K562 (cell line): ENCODE data around the gene PGD. TPM values are rescaled to one million over a fixed set of nuclear protein-coding genes. Genes with fewer than 3 reads are reported as not detected.

Source experiments
- DPF2 ChIP-seq: fragments of 450-650 bp; IDR thresholded peaks from 2 replicates; pipeline ENCODE4 v1.6.1; 2016
- FOXJ2 ChIP-seq: fragments of 200-800 bp; sonication (Bioruptor generic); IDR thresholded peaks from 2 replicates; pipeline ENCODE4 v1.6.1; 2016; ENCODE audit warnings: missing genetic modification characterization, missing compliant biosample characterization
- HCFC1 ChIP-seq: IDR thresholded peaks from 2 replicates; pipeline ENCODE4 v1.6.1; 2012; ENCODE audit warnings: low read depth, low read length, improper control_type of control experiment
- HMG20B ChIP-seq: fragments of 250-450 bp; sonication (Bioruptor Pico); IDR thresholded peaks from 2 replicates; pipeline ENCODE4 v1.5.0; 2021; ENCODE audit warnings: mild to moderate bottlenecking
- IRF2 ChIP-seq: sonication (generic); formaldehyde crosslinking; IDR thresholded peaks from 2 replicates; pipeline ENCODE4 v1.8.1; 2022; ENCODE audit warnings: mild to moderate bottlenecking, missing genetic modification reagents
- KAT7 ChIP-seq: sonication (generic); formaldehyde crosslinking; IDR thresholded peaks from 2 replicates; pipeline ENCODE4 v1.8.0; 2022; ENCODE audit warnings: missing genetic modification reagents, mild to moderate bottlenecking, borderline replicate concordance
- MIER1 ChIP-seq: fragments of 450-650 bp; IDR thresholded peaks from 2 replicates; pipeline ENCODE4 v1.6.1; 2016; ENCODE audit warnings: antibody characterized with exemption, mild to moderate bottlenecking, low read depth
- NFE2 ChIP-seq: IDR thresholded peaks from 2 replicates; pipeline ENCODE4 v1.6.1; 2014; ENCODE audit warnings: antibody characterized with exemption, low read depth
- NFYB ChIP-seq: IDR thresholded peaks from 2 replicates; pipeline ENCODE4 v1.6.1; 2011; ENCODE audit warnings: mild to moderate bottlenecking, moderate library complexity; ENCODE audit not compliant: insufficient read length; ENCODE audit errors: extremely low read depth
- RBM17 ChIP-seq: fragments of 200-400 bp; formaldehyde crosslinking; IDR thresholded peaks from 2 replicates; pipeline ENCODE4 v1.6.1; 2017; ENCODE audit warnings: low read depth, mild to moderate bottlenecking, low read length, borderline replicate concordance
- RNF2 ChIP-seq: sonication (generic); IDR thresholded peaks from 2 replicates; pipeline ENCODE4 v1.6.1; 2016
- SNIP1 ChIP-seq: fragments of 450-650 bp; IDR thresholded peaks from 2 replicates; pipeline ENCODE4 v1.7.1; 2017; ENCODE audit warnings: low read depth, mild to moderate bottlenecking
- SRF ChIP-seq, 2 experiments: fragments of 250-450, 450-650 bp in 1 of 2; sonication (Bioruptor Pico) in 1 of 2; sonication (generic) in 1 of 2; formaldehyde crosslinking; IDR thresholded peaks; 2 replicates each; pipeline versions ENCODE4 v1.5.0 to v1.5.1; 2020 to 2022; ENCODE audit warnings: mild to moderate bottlenecking in 1 of 2, missing genetic modification reagents in 1 of 2
- U2AF1 ChIP-seq: fragments of 200-400 bp; formaldehyde crosslinking; optimal IDR thresholded peaks from 2 replicates; pipeline ENCODE3; 2017; ENCODE audit warnings: mild to moderate bottlenecking, low read depth, low read length, moderate library complexity
- ZKSCAN8 ChIP-seq: fragments of 200-800 bp; sonication (Bioruptor generic); IDR thresholded peaks from 2 replicates; pipeline ENCODE4 v1.6.1; 2016; ENCODE audit warnings: missing genetic modification characterization, missing compliant biosample characterization
- ZNF184 ChIP-seq: sonication (generic); formaldehyde crosslinking; IDR thresholded peaks from 2 replicates; pipeline ENCODE4 v1.5.0; 2020; ENCODE audit warnings: missing genetic modification reagents
- ZNF830 ChIP-seq: fragments of 250-450 bp; sonication (Bioruptor Pico); IDR thresholded peaks from 2 replicates; pipeline ENCODE4 v1.5.0; 2021; ENCODE audit warnings: mild to moderate bottlenecking
- polyA plus RNA-seq, 8 experiments: library from polyadenylated mRNA; depleted of rRNA in 4 of 8; stranded (reverse) in 5 of 8; unstranded in 3 of 8; fragments of >200 nt; fragmentation: Nextera tagmentation in 2 of 8; fragmentation: Illumina TruSeq in 1 of 8; extraction: Ambion mirVana in 2 of 8; extraction: Trizol in 1 of 8; gene quantifications; 2 replicates each; pipeline versions ENCODE4 v1.2.1 to v1.2.3, GENCODE V29; 2011 to 2014; ENCODE audit warnings: inconsistent platforms in 1 of 8, missing spikeins in 1 of 8
- total RNA-seq, 7 experiments: library from RNA; depleted of rRNA in 6 of 7; stranded (reverse); fragments of >200 nt in 6 of 7; fragmentation: Illumina TruSeq in 2 of 7; extraction: Trizol in 2 of 7; gene quantifications; 2 replicates each; pipeline versions ENCODE4 v1.2.1 to v1.2.3, GENCODE V29; 2011 to 2021; ENCODE audit warnings: low replicate concordance in 1 of 7
- TF ChIP-seq, protein P1 (sequence below): fragments of 450-650 bp; IDR thresholded peaks from 2 replicates; pipeline ENCODE4 v1.6.1; 2016; ENCODE audit warnings: low read depth, mild to moderate bottlenecking, moderate library complexity
- TF ChIP-seq, protein P2 (sequence below): fragments of 250-450 bp; sonication (Bioruptor Pico); IDR thresholded peaks from 2 replicates; pipeline ENCODE4 v1.4.0; 2020; ENCODE audit warnings: mild to moderate bottlenecking
- TF ChIP-seq, protein P3 (sequence below): sonication (generic); formaldehyde crosslinking; IDR thresholded peaks from 2 replicates; pipeline ENCODE4 v1.8.0; 2022; ENCODE audit warnings: mild to moderate bottlenecking, missing genetic modification reagents
- TF ChIP-seq, protein P4 (sequence below): fragments of 450-650 bp; formaldehyde crosslinking; IDR thresholded peaks from 2 replicates; pipeline ENCODE4 v1.4.0; 2022; ENCODE audit warnings: missing genetic modification characterization
- TF ChIP-seq, protein P5 (sequence below): sonication (generic); formaldehyde crosslinking; IDR thresholded peaks from 2 replicates; pipeline ENCODE4 v1.8.1; 2023; ENCODE audit warnings: mild to moderate bottlenecking, missing genetic modification reagents

The PGD gene
- total and polyA plus RNA-seq, 9 of the 15 experiments (the other 6 are each of a cell fraction or from before 2014, with no cell fraction given) = 177 to 542 (median 270) TPM

DNA sequence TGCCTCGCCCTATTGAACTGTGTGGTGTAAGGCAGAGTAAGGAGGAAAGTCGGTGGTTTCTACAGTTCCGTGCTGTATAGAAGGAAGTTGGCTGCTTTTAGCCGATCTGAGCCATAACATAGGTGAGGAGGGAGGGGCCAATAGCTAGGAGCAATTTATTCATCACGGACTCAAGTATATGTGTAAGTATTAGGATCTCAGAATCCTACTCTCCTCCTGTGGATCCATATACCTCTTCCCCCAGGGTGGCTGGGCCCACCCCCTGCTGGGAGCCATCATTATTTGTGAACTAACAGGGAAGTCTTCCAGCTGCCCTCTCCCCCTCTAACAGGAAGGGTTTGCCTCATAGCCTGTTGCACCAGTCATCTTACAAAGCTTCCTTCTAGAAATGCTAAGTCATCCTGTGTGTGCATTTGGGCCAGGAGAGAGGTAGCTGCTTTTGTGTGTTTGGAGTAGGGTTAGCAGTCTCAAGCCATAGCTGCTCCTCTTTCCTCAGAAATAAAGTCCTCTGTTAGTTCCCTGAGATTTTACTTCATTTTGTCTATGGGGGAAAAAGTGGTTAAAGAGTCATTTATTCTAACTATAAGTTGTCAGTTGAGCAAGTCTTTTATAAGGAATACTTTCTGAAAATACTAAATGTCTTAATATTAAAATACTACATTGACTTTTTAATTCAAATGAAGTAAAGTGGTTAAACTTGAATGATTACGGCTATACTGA, 16.5 kb downstream of the PGD start (continued):
- no peak for TF ChIP-seq U2AF1
- TF ChIP-seq DPF2 = peak; percentile 93
- TF ChIP-seq, protein P1, sequence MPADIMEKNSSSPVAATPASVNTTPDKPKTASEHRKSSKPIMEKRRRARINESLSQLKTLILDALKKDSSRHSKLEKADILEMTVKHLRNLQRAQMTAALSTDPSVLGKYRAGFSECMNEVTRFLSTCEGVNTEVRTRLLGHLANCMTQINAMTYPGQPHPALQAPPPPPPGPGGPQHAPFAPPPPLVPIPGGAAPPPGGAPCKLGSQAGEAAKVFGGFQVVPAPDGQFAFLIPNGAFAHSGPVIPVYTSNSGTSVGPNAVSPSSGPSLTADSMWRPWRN = no peak
- peak; percentile 55; the same call in 1 of the 2 replicates for TF ChIP-seq RNF2
- TF ChIP-seq HCFC1 = peak; percentile 60; the same call in 1 of the 2 replicates
- TF ChIP-seq HMG20B = no peak
- peak; percentile 49; the same call in 1 of the 2 replicates for TF ChIP-seq FOXJ2
- TF ChIP-seq, protein P2, sequence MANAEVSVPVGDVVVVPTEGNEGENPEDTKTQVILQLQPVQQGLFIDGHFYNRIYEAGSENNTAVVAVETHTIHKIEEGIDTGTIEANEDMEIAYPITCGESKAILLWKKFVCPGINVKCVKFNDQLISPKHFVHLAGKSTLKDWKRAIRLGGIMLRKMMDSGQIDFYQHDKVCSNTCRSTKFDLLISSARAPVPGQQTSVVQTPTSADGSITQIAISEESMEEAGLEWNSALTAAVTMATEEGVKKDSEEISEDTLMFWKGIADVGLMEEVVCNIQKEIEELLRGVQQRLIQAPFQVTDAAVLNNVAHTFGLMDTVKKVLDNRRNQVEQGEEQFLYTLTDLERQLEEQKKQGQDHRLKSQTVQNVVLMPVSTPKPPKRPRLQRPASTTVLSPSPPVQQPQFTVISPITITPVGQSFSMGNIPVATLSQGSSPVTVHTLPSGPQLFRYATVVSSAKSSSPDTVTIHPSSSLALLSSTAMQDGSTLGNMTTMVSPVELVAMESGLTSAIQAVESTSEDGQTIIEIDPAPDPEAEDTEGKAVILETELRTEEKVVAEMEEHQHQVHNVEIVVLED (CRISPR knock-in tag) = no peak
- no peak for TF ChIP-seq IRF2 (CRISPR knock-in tag)
- TF ChIP-seq, protein P3, sequence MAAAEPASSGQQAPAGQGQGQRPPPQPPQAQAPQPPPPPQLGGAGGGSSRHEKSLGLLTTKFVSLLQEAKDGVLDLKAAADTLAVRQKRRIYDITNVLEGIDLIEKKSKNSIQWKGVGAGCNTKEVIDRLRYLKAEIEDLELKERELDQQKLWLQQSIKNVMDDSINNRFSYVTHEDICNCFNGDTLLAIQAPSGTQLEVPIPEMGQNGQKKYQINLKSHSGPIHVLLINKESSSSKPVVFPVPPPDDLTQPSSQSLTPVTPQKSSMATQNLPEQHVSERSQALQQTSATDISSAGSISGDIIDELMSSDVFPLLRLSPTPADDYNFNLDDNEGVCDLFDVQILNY (CRISPR knock-in tag) = no peak
- no peak for TF ChIP-seq ZNF184
- TF ChIP-seq NFE2 = peak; percentile 100
- TF ChIP-seq KAT7 (CRISPR knock-in tag) = peak; percentile 66; the same call in 1 of the 2 replicates
- no peak for TF ChIP-seq SNIP1
- TF ChIP-seq RBM17 = no peak
- no peak for TF ChIP-seq ZNF830 (CRISPR knock-in tag)
- peak in 1 of 2 experiments; percentile 66; a peak in 1 of 4 replicates for TF ChIP-seq SRF (CRISPR knock-in tag; IDR thresholded peaks at IDR 0.05)
- TF ChIP-seq NFYB = no peak
- TF ChIP-seq, protein P4, sequence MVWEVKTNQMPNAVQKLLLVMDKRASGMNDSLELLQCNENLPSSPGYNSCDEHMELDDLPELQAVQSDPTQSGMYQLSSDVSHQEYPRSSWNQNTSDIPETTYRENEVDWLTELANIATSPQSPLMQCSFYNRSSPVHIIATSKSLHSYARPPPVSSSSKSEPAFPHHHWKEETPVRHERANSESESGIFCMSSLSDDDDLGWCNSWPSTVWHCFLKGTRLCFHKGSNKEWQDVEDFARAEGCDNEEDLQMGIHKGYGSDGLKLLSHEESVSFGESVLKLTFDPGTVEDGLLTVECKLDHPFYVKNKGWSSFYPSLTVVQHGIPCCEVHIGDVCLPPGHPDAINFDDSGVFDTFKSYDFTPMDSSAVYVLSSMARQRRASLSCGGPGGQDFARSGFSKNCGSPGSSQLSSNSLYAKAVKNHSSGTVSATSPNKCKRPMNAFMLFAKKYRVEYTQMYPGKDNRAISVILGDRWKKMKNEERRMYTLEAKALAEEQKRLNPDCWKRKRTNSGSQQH (CRISPR knock-in tag) = no peak
- no peak for TF ChIP-seq MIER1
- peak; percentile 48; the same call in 1 of the 2 replicates for TF ChIP-seq ZKSCAN8
- TF ChIP-seq, protein P5, sequence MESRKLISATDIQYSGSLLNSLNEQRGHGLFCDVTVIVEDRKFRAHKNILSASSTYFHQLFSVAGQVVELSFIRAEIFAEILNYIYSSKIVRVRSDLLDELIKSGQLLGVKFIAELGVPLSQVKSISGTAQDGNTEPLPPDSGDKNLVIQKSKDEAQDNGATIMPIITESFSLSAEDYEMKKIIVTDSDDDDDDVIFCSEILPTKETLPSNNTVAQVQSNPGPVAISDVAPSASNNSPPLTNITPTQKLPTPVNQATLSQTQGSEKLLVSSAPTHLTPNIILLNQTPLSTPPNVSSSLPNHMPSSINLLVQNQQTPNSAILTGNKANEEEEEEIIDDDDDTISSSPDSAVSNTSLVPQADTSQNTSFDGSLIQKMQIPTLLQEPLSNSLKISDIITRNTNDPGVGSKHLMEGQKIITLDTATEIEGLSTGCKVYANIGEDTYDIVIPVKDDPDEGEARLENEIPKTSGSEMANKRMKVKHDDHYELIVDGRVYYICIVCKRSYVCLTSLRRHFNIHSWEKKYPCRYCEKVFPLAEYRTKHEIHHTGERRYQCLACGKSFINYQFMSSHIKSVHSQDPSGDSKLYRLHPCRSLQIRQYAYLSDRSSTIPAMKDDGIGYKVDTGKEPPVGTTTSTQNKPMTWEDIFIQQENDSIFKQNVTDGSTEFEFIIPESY (CRISPR knock-in tag) = no peak
